PFSK-1 (cell line): ENCODE data around the gene ERI2.

Source experiments
- FOXP2 ChIP-seq: optimal IDR thresholded peaks from 2 replicates; pipeline ENCODE3; 2011; ENCODE audit warnings: borderline replicate concordance, control low read depth, inconsistent platforms; ENCODE audit not compliant: insufficient read depth; ENCODE audit errors: extremely low read length, extremely low read depth
- POLR2AphosphoS5 ChIP-seq: IDR thresholded peaks from 2 replicates; pipeline ENCODE4 v1.6.1; 2012; ENCODE audit warnings: low read depth, mild to moderate bottlenecking, control low read depth, low read length, moderate library complexity
- SIN3A ChIP-seq: IDR thresholded peaks from 2 replicates; pipeline ENCODE4 v1.6.1; 2012; ENCODE audit warnings: mild to moderate bottlenecking, low read length, moderate library complexity, borderline replicate concordance; ENCODE audit not compliant: insufficient read depth
- TAF1 ChIP-seq: IDR thresholded peaks from 2 replicates; pipeline ENCODE4 v1.6.1; 2012; ENCODE audit warnings: low read length, control low read depth, borderline replicate concordance; ENCODE audit not compliant: insufficient read depth
- TF ChIP-seq, protein P1 (sequence below), 2 experiments: IDR thresholded peaks; 2 replicates each; pipeline versions ENCODE4 v1.6.1 to v1.8.0; 2011 to 2012; ENCODE audit warnings: low read depth in 2 of 2, low read length in 2 of 2, control low read depth in 1 of 2, inconsistent platforms in 1 of 2, mild to moderate bottlenecking in 1 of 2, moderate library complexity in 1 of 2; ENCODE audit not compliant: insufficient read depth in 1 of 2

DNA sequence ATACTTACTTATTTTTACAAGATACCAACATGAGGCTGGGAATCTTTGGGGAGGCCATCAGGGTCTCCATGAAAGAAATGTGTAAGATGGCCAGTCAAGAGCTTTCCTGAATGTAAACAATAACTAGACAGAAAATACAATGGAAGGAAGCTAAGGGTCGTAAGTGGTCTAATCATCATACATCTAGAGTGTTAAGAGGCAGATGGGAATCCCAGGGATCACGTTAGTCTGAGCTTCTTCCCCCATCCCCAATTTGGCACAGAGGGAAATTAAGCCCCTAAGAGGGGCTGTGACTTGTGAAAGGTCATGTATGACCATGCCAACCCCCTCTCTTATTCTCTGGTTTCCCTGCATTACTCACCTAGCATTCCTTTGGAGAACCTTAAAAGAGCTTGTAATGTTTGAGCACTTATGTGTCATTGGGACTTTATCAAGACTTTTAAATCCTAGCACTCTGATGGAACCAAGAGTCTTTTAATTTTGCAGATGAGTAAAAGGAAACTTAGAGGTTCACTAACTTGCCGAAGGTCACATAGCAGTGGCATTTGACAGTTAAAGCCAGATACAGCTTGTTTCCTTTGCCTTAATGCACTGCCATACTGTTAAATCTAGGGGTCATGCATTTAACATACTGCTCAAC is 47.8 kb upstream of the ERI2 start:
- no peak for TF ChIP-seq TAF1
- TF ChIP-seq, protein P1, sequence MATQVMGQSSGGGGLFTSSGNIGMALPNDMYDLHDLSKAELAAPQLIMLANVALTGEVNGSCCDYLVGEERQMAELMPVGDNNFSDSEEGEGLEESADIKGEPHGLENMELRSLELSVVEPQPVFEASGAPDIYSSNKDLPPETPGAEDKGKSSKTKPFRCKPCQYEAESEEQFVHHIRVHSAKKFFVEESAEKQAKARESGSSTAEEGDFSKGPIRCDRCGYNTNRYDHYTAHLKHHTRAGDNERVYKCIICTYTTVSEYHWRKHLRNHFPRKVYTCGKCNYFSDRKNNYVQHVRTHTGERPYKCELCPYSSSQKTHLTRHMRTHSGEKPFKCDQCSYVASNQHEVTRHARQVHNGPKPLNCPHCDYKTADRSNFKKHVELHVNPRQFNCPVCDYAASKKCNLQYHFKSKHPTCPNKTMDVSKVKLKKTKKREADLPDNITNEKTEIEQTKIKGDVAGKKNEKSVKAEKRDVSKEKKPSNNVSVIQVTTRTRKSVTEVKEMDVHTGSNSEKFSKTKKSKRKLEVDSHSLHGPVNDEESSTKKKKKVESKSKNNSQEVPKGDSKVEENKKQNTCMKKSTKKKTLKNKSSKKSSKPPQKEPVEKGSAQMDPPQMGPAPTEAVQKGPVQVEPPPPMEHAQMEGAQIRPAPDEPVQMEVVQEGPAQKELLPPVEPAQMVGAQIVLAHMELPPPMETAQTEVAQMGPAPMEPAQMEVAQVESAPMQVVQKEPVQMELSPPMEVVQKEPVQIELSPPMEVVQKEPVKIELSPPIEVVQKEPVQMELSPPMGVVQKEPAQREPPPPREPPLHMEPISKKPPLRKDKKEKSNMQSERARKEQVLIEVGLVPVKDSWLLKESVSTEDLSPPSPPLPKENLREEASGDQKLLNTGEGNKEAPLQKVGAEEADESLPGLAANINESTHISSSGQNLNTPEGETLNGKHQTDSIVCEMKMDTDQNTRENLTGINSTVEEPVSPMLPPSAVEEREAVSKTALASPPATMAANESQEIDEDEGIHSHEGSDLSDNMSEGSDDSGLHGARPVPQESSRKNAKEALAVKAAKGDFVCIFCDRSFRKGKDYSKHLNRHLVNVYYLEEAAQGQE (IDR thresholded peaks at IDR 0.05; ENCODE audit: insufficient read depth in 1 of 2, low read depth in 2 of 2, low read length in 2 of 2) = no peak
- TF ChIP-seq SIN3A = no peak
- TF ChIP-seq POLR2AphosphoS5 = no peak
- no peak for TF ChIP-seq FOXP2
